Measurements from ENCODE around the gene NFIB. TPM values are rescaled to one million over a fixed set of nuclear protein-coding genes. Genes with fewer than 3 reads are reported as not detected.

Gene NFIB
- total and polyA plus RNA-seq, 2 of the 13 experiments (the other 11 are each of a cell fraction or from before 2014, with no cell fraction given), result 0.98 to 4.6 TPM

GRCh38 chr9:14344941-14345353 is 31.0 kb upstream of the NFIB start:
- TF ChIP-seq ARID2 (CRISPR knock-in tag; IDR thresholded peaks at IDR 0.05; ENCODE audit: borderline replicate concordance) (no peak), HDAC6 (IDR thresholded peaks at IDR 0.05; ENCODE audit: low read depth, low read length) (no peak), GATAD2A (CRISPR knock-in tag; IDR thresholded peaks at IDR 0.05) (no peak), SMAD9 (CRISPR knock-in tag; IDR thresholded peaks at IDR 0.05) (no peak), RORA (CRISPR knock-in tag; IDR thresholded peaks at IDR 0.05) (no peak), ZNF839 (CRISPR knock-in tag; IDR thresholded peaks at IDR 0.05; ENCODE audit: borderline replicate concordance) (no peak), ZNF335 (CRISPR knock-in tag; IDR thresholded peaks at IDR 0.05) (no peak), ZNF549 (CRISPR knock-in tag; IDR thresholded peaks at IDR 0.05) (no peak), ZNF232 (CRISPR knock-in tag; IDR thresholded peaks at IDR 0.05; ENCODE audit: borderline replicate concordance) (no peak), ELF1 (CRISPR knock-in tag; IDR thresholded peaks at IDR 0.05) (no peak), RAD51 (IDR thresholded peaks at IDR 0.05; ENCODE audit: borderline replicate concordance) (no peak), FOSL1 (CRISPR knock-in tag; IDR thresholded peaks at IDR 0.05; ENCODE audit: borderline replicate concordance) (no peak), ZNF652 (CRISPR knock-in tag; IDR thresholded peaks at IDR 0.05; ENCODE audit: borderline replicate concordance, low read depth) (no peak), ZMYM2 (CRISPR knock-in tag; IDR thresholded peaks at IDR 0.05) (no peak)
- TF ChIP-seq, protein P1, sequence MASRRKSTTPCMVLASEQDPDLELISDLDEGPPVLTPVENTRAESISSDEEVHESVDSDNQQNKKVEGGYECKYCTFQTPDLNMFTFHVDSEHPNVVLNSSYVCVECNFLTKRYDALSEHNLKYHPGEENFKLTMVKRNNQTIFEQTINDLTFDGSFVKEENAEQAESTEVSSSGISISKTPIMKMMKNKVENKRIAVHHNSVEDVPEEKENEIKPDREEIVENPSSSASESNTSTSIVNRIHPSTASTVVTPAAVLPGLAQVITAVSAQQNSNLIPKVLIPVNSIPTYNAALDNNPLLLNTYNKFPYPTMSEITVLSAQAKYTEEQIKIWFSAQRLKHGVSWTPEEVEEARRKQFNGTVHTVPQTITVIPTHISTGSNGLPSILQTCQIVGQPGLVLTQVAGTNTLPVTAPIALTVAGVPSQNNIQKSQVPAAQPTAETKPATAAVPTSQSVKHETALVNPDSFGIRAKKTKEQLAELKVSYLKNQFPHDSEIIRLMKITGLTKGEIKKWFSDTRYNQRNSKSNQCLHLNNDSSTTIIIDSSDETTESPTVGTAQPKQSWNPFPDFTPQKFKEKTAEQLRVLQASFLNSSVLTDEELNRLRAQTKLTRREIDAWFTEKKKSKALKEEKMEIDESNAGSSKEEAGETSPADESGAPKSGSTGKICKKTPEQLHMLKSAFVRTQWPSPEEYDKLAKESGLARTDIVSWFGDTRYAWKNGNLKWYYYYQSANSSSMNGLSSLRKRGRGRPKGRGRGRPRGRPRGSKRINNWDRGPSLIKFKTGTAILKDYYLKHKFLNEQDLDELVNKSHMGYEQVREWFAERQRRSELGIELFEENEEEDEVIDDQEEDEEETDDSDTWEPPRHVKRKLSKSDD (CRISPR knock-in tag; IDR thresholded peaks at IDR 0.05; ENCODE audit: low read depth), result no peak
- TF ChIP-seq, protein P2, sequence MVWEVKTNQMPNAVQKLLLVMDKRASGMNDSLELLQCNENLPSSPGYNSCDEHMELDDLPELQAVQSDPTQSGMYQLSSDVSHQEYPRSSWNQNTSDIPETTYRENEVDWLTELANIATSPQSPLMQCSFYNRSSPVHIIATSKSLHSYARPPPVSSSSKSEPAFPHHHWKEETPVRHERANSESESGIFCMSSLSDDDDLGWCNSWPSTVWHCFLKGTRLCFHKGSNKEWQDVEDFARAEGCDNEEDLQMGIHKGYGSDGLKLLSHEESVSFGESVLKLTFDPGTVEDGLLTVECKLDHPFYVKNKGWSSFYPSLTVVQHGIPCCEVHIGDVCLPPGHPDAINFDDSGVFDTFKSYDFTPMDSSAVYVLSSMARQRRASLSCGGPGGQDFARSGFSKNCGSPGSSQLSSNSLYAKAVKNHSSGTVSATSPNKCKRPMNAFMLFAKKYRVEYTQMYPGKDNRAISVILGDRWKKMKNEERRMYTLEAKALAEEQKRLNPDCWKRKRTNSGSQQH (CRISPR knock-in tag; IDR thresholded peaks at IDR 0.05; ENCODE audit: low read depth), result no peak
- in situ Hi-C loops (cut with HindIII; ENCODE audit: extremely low pct_ligation_motif_present, low pct_unique_long_range_greater_than_20kb) (no loop called here), intact Hi-C loops (cut with micrococcal nuclease; ENCODE audit: unreplicated experiment) (no loop called here)
- no TSS peak for BruUV-seq (replicated peaks)
- Histone ChIP-seq H3K4me3 (replicated peaks in 1 of 3; ENCODE audit: insufficient read depth in 1 of 3, low read depth in 2 of 3, low read length in 3 of 3) (no peak overlapping the region), H4K20me1 (ENCODE audit: insufficient read depth, low read length) (no peaks in the 10 kb centered on the region; the same call in 1 of the 2 replicates), H3K36me3 (replicated peaks in 1 of 2; ENCODE audit: control insufficient read depth in 1 of 2, insufficient read depth in 2 of 2, low read length in 2 of 2) (no peaks in the 10 kb centered on the region), H3K4me2 (ENCODE audit: low read depth, low read length) (no peak overlapping the region), H3K79me2 (ENCODE audit: insufficient read depth, low read length) (no peaks in the 10 kb centered on the region), H3K9me3 (ENCODE audit: low read length) (no peaks in the 10 kb centered on the region), H3K27me3 (ENCODE audit: control insufficient read depth in 1 of 2, insufficient read depth in 2 of 2, low read length in 2 of 2) (peaks cover 8 to 80% of the 10 kb centered on the region in 2 experiments; a peak in 4 of 5 replicates), H2AFZ (ENCODE audit: low read length) (no peak overlapping the region), H3K4me1 (ENCODE audit: insufficient read depth, low read length) (peaks cover 16% of the 10 kb centered on the region), H3K27ac (ENCODE audit: extremely low read length, insufficient read depth, low read length) (no peak overlapping the region), H3K9ac (ENCODE audit: insufficient read depth, low read depth, low read length) (no peak overlapping the region)
- ATAC-seq (no peak), FAIRE-seq (no peak), DNase-seq (ENCODE audit: low spot score) (no peak)
- POLR2A ChIA-PET, result no interaction called here
- CTCF ChIA-PET (ENCODE audit: low intra/inter-chr PET ratio, low total read pairs), result no interaction called here
- 13% methylated on average over 9 of the region's 9 CpGs for WGBS (ENCODE audit: low lambda C conversion rate)

All from HepG2 (cell line).